GM21390 (cell line): ENCODE data around the gene B4GALT4.
"Not testable (repeated sequence)": the region's sequence is repeated elsewhere in the genome, so short reads cannot be mapped to it uniquely, and the experiment has no call there.

Source experiments
- ATAC-seq: cut with Tn5 transposase; IDR thresholded peaks from one replicate; pipeline ENCODE4 v1.9.1; 2021; ENCODE audit not compliant: unreplicated experiment

The B4GALT4 gene

GRCh38 chr3:119240591-119241434 is at the start of gene B4GALT4:
TSS of gene B4GALT4 (minus strand) at chr3:119240878. CDS start at chr3:119230099, 10,779 bp downstream.
- ATAC-seq, result peak; percentile 85

GRCh38 chr3:119289404-119289770 is 48.7 kb upstream of the B4GALT4 start:
- no peak for ATAC-seq

GRCh38 chr3:119288669-119289403 is 48.2 kb upstream of the B4GALT4 start:
- ATAC-seq, result no peak

- ATAC-seq, result no peak
Measured at GRCh38 chr3:119279584-119280243, 39.0 kb upstream of the B4GALT4 start.

- ATAC-seq, result no peak
Measured at GRCh38 chr3:119279101-119279554, 38.5 kb upstream of the B4GALT4 start.

GRCh38 chr3:119276680-119277079 is 36.0 kb upstream of the B4GALT4 start:
- no peak for ATAC-seq

GRCh38 chr3:119270212-119270611 is 29.5 kb upstream of the B4GALT4 start:
- not testable (repeated sequence) for ATAC-seq

- no peak for ATAC-seq
Measured at GRCh38 chr3:119261055-119261454, 20.4 kb upstream of the B4GALT4 start.

GRCh38 chr3:119259821-119260220 is 19.1 kb upstream of the B4GALT4 start:
- no peak for ATAC-seq

- ATAC-seq, result peak; percentile 99
Measured at GRCh38 chr3:119258915-119259314, 18.2 kb upstream of the B4GALT4 start.

- peak; percentile 65 for ATAC-seq
Measured at GRCh38 chr3:119257654-119258410, 17.2 kb upstream of the B4GALT4 start.

- no peak for ATAC-seq
Measured at GRCh38 chr3:119257111-119257510, 16.4 kb upstream of the B4GALT4 start.

GRCh38 chr3:119255214-119255613 is 14.5 kb upstream of the B4GALT4 start:
- ATAC-seq, result no peak

GRCh38 chr3:119245778-119246177 is 5.1 kb upstream of the B4GALT4 start:
- ATAC-seq, result no peak

GRCh38 chr3:119243712-119244111 is 3.0 kb upstream of the B4GALT4 start:
- no peak for ATAC-seq

- not testable (repeated sequence) for ATAC-seq
Measured at GRCh38 chr3:119243058-119243529, 2.4 kb upstream of the B4GALT4 start.

- not testable (repeated sequence) for ATAC-seq
Measured at GRCh38 chr3:119242387-119243057, 1.8 kb upstream of the B4GALT4 start.

- peak; percentile 15 for ATAC-seq
Measured at GRCh38 chr3:119240101-119240590, 532 bp downstream of the B4GALT4 start.

GRCh38 chr3:119239206-119239820 is 1.4 kb downstream of the B4GALT4 start:
- ATAC-seq, result no peak
